ENCODE results near the gene LRMDA.

The LRMDA gene

DNA sequence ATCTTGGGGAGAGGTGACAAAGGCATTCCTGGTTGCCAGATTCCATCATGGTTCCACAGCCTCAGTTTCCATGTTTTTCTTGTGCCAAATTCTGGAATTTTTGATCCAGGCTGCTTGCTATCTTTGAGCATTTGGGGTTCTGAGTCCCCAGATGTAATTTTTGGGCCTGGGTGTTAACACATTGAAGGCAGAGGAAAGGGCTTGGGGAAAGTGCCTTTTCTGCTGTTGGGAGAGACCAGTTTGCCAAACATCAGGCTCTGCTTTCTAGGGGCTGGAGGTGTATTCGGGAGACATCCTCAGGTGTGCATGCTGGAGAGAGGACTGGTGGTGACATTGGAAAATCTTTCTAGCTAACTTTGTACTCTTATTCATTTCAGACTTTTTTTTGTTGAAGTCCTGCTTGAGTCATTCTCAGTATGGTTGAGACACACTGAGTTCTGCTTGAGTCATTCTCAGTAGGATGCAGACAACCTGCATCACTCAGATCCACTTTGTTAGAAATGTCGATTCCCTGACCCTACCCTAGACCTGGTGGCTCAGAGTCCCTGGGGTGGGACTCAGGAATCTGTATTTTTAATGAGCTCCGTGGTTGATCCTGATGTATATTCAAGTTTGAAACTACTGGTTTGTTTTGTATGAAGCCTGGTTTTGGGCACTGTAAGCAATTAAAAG, 101.0 kb downstream of the LRMDA start:
- no peaks in the 10 kb centered on the region for H3K9me3 ChIP-seq
- no peak for DNase-seq (ENCODE audit: low spot score in 2 of 2)
- H3K27me3 ChIP-seq (ENCODE audit: low read depth): 0 out of 2 replicates have a peak, but pooled peaks cover 2% of the 10 kb centered on the region
- H3K36me3 ChIP-seq (replicated peaks): no peaks in the 10 kb centered on the region
- H3K4me1 ChIP-seq: no peaks in the 10 kb centered on the region
- H3K4me3 ChIP-seq: no peak overlapping the region
- in situ Hi-C loops (cut with MboI; ENCODE audit: low sequenced_read_pairs): no loop called here

DNA sequence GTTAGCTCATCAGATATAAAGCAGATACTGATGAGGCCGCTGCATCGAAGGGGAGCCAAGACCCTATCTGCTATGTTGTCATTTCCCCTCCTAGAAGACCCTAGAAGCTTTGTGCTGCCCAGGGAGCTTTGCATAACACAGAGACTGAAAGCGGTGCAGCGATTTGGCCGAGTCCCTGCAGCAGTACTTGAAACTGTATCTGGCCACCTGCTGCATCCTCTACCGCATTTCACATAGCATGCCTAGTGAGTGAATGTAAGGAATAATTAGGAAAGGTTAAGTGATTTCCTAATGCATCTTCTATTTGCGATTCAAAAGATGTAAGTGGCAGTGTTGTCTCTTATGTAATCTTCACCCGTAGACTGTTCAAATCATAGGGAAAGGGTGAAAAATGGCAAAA, 106.7 kb downstream of the LRMDA start:
- DNase-seq (ENCODE audit: low spot score in 2 of 2): no peak
- no peaks in the 10 kb centered on the region for H3K36me3 ChIP-seq (replicated peaks)
- H3K9me3 ChIP-seq: no peaks in the 10 kb centered on the region
- H3K4me1 ChIP-seq: no peaks in the 10 kb centered on the region
- peaks cover 9% of the 10 kb centered on the region; the same call in 1 of the 2 replicates for H3K27me3 ChIP-seq (ENCODE audit: low read depth)
- no peak overlapping the region for H3K4me3 ChIP-seq
- in situ Hi-C loops (cut with MboI; ENCODE audit: low sequenced_read_pairs): no loop called here

DNA sequence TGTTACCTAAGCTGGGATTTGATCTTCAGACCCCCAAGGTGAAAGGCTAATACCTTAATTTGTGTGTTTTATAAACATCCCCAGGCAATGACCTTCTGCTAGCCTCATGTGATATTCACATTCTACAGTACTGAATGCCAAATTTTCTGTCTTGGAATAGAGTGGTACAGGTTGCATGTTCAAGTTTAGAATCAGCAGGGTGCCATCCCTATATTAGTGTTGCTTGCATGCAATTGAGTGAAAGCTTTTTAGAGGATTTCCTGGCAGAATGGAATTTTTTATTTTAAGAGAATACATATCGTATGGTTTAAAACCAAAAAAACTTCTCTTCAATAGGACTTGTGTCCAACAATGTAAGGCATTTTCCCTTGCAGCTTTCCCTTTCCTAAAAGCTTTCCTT, 107.3 kb downstream of the LRMDA start:
- in situ Hi-C loops (cut with MboI; ENCODE audit: low sequenced_read_pairs): no loop called here
- DNase-seq (ENCODE audit: low spot score in 2 of 2): no peak
- peaks cover 9% of the 10 kb centered on the region; the same call in 1 of the 2 replicates for H3K27me3 ChIP-seq (ENCODE audit: low read depth)

DNA sequence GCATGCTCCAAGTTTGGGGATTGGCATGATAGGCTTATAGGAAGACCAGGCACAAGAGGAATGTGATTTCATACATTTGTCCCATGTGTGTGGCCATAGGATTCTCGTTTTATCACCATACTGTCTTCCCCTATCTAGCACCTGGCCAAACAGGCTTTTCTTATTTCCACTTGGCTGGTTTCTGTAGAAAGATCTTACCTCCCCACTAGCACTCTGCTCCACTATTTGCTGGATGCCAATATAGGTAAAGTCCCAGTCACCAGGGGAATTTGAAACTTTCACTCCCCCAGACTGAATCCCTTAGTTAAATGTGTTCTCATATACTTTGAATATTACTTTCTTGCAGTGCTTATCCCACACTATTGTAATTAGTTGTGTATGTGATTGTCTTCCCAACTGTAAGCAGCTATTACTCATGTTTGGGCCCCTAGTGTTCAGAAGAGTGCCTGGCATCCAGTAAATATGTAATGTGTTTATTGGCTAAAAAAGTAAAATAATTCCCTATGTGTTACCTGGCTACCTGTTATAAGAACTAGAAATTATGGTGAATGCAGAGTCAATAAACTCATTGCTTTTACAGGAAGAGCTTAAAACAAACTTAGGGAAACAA, 109.0 kb downstream of the LRMDA start:
- Histone ChIP-seq H3K27me3 (ENCODE audit: low read depth) (peaks cover 7% of the 10 kb centered on the region; the same call in 1 of the 2 replicates), H3K4me1 (no peaks in the 10 kb centered on the region), H3K4me3 (no peak overlapping the region), H3K36me3 (replicated peaks) (no peaks in the 10 kb centered on the region), H3K9me3 (no peaks in the 10 kb centered on the region)
- in situ Hi-C loops (cut with MboI; ENCODE audit: low sequenced_read_pairs): no loop called here
- DNase-seq (ENCODE audit: low spot score in 2 of 2): no peak

More for the DNA sequence above, 107.3 kb downstream of the LRMDA start:
- Histone ChIP-seq H3K4me3 (no peak overlapping the region), H3K4me1 (no peaks in the 10 kb centered on the region), H3K9me3 (no peaks in the 10 kb centered on the region), H3K36me3 (replicated peaks) (no peaks in the 10 kb centered on the region)

DNA sequence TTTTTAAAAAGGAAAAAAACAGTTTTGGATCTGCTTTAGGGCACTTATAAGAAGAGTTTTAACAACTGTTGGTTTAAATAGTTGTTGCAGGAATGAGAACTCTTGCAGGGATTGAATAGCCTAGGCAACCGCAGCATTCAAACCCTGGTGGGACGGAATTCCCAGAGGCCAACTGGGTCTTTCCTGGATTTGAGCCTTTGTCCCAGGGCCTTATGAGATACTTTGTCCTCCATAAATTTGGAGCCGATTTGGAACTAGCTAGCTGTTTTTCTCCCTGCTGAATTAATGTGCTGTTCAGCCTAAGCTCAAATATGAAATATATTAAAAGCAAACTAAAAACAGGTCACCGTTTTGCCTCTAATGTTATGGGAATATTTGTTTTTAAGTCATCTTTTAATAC, 109.6 kb downstream of the LRMDA start:
- Histone ChIP-seq H3K27me3 (ENCODE audit: low read depth) (peaks cover 7% of the 10 kb centered on the region; the same call in 1 of the 2 replicates), H3K4me1 (no peaks in the 10 kb centered on the region), H3K4me3 (no peak overlapping the region), H3K9me3 (no peaks in the 10 kb centered on the region), H3K36me3 (replicated peaks) (no peaks in the 10 kb centered on the region)
- DNase-seq (ENCODE audit: low spot score in 2 of 2): no peak
- in situ Hi-C loops (cut with MboI; ENCODE audit: low sequenced_read_pairs): no loop called here

DNA sequence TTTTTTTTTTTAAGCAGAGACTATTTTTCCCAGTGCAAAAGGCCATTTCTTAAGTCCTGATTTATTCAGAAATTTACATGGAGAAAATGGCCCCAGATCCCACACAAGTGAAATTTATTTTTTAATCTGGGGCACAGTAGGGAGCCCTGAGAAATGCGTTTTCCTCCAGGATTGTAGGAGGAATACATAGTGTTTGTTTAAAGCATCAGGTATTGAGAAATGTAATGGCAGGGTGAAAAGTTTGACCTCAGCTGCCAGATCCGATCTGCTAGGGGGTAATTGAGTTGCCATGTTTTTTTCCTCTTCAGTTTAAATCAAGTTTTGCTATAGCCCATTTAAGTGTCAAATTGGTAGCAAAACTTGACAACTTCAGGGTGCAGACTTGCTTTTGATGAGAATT, 110.0 kb downstream of the LRMDA start:
- H3K27me3 ChIP-seq (ENCODE audit: low read depth): peaks cover 7% of the 10 kb centered on the region; the same call in 1 of the 2 replicates
- H3K9me3 ChIP-seq: no peaks in the 10 kb centered on the region
- no peaks in the 10 kb centered on the region for H3K36me3 ChIP-seq (replicated peaks)
- H3K4me1 ChIP-seq: no peaks in the 10 kb centered on the region
- no peak for DNase-seq (ENCODE audit: low spot score in 2 of 2)
- no peak overlapping the region for H3K4me3 ChIP-seq
- in situ Hi-C loops (cut with MboI; ENCODE audit: low sequenced_read_pairs): no loop called here

DNA sequence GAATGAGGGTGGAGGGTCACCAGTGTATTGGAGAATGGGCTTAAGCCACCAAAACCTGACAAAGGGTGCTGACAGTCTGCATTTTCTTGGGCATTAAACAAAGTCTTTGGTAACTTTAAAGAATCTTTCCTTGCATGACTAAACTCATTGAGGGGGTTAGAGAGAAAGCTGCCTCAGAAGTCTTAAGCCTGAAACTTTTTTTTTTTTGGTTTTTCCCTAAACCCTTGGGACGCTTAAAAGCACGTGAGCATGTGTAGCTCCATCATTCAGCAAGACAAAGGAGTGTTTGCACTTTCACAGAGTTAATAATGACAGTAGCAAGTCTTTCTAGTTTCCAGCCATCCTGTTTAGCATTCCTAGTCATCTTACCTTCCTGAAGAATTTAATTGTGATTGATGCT, 110.7 kb downstream of the LRMDA start:
- H3K36me3 ChIP-seq (replicated peaks): no peaks in the 10 kb centered on the region
- no peak for DNase-seq (ENCODE audit: low spot score in 2 of 2)
- H3K9me3 ChIP-seq: no peaks in the 10 kb centered on the region
- no peaks in the 10 kb centered on the region for H3K4me1 ChIP-seq
- in situ Hi-C loops (cut with MboI; ENCODE audit: low sequenced_read_pairs): no loop called here
- peaks cover 7% of the 10 kb centered on the region; the same call in 1 of the 2 replicates for H3K27me3 ChIP-seq (ENCODE audit: low read depth)
- H3K4me3 ChIP-seq: no peak overlapping the region

DNA sequence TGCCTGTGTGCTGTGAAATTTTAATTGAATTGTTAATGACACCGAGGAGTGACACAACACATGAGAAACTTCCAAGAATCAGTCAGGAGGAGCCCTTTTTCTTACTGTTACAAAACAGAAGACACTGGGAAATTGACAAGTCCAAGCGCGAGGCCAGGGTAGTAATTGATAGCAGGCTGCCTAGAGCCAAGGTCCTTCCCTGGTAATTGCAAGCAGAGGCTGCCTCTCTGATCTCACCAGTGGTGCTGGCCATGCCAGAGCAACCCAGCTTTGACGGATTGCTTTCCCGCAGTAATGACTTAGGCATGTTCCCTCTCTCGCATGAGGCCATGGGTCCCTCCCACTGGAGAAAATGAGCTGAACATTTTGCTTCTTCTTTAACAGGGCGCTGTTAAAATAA, 111.5 kb downstream of the LRMDA start:
- Histone ChIP-seq H3K36me3 (replicated peaks) (no peaks in the 10 kb centered on the region), H3K9me3 (no peaks in the 10 kb centered on the region), H3K27me3 (ENCODE audit: low read depth) (peaks cover 7% of the 10 kb centered on the region; the same call in 1 of the 2 replicates), H3K4me3 (no peak overlapping the region), H3K4me1 (no peaks in the 10 kb centered on the region)
- in situ Hi-C loops (cut with MboI; ENCODE audit: low sequenced_read_pairs): no loop called here
- DNase-seq (ENCODE audit: low spot score in 2 of 2): no peak

DNA sequence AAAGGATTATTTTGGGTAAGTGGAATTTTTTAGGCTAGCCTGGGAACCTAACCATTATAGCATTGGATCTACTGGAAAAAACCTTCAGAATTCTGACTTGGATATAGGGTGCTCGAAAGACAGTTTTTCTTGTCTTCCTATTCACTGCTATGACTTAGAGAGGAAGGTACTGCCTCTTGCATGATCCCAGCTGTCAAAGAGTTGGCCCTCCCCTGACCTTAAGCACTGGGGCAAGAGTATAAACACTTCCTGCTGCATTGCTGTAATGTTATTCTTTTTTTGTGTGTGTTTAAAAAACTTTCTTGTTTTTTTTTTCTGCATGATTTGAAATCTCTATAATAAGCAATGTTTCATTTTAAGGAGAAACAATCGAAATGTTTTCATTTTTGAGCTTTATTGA, 113.0 kb downstream of the LRMDA start:
- no peak for DNase-seq (ENCODE audit: low spot score in 2 of 2)
- in situ Hi-C loops (cut with MboI; ENCODE audit: low sequenced_read_pairs): no loop called here
- no peaks in the 10 kb centered on the region for H3K36me3 ChIP-seq (replicated peaks)
- no peaks in the 10 kb centered on the region for H3K9me3 ChIP-seq
- H3K27me3 ChIP-seq (ENCODE audit: low read depth): peaks cover 2% of the 10 kb centered on the region; the same call in 1 of the 2 replicates
- H3K4me1 ChIP-seq: no peaks in the 10 kb centered on the region
- no peak overlapping the region for H3K4me3 ChIP-seq

DNA sequence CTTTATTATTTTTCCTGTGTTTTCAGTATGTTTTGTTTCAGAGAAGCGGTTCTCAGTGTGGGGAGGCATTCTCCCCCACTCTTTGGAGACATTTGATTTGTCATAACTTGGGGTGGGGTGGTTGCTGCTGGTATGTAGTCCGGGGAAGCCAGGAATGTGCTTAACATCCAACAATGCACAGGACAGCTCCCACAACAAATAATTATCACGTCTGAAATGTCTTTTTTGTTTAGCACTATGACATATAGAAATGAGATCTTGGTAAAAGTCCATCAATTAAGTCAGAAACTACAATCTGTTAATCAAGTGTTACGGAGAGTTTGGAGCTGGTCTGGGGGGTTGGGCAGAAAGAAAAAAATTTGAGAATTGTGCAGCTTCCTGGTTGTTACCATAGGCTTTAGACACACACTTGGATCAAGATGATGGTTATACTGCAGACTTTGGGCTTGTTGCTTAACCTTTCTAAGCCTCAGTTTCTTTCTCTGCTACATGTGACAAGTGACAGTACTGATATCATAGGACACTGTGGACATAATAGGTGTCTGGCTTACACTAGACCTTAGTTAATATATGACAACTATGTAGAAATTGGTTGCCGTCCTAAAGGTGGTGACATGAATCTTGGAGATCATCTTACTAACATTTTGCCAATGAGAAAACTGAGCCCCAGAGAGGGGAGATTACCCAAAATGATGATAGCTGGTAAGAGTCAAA, 113.7 kb downstream of the LRMDA start:
- no peaks in the 10 kb centered on the region for H3K27me3 ChIP-seq (ENCODE audit: low read depth)
- H3K4me3 ChIP-seq: no peak overlapping the region
- H3K9me3 ChIP-seq: no peaks in the 10 kb centered on the region
- DNase-seq (ENCODE audit: low spot score in 2 of 2): no peak
- H3K36me3 ChIP-seq (replicated peaks): no peaks in the 10 kb centered on the region
- in situ Hi-C loops (cut with MboI; ENCODE audit: low sequenced_read_pairs): no loop called here
- no peaks in the 10 kb centered on the region for H3K4me1 ChIP-seq

DNA sequence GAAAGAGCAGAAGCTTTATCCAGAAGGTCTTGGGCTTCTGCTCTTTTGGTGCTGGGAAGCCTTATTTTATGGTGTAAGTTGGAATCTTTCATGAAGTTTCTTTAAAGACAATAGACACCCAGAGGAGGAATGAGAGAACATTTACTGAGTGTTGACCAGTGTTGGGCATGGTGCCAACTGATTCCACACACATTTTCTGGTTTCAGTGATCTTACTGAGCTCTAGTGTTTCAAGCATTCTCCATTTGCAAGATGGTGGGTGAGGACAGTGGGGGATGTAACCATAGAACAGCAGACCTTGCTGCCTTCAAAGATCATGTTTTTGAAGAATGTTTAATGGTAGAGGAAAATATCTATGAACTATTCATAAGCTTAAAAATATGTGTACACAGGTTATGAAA, 114.6 kb downstream of the LRMDA start:
- no peak overlapping the region for H3K4me3 ChIP-seq
- no peaks in the 10 kb centered on the region for H3K4me1 ChIP-seq
- H3K9me3 ChIP-seq: no peaks in the 10 kb centered on the region
- no peaks in the 10 kb centered on the region for H3K36me3 ChIP-seq (replicated peaks)
- H3K27me3 ChIP-seq (ENCODE audit: low read depth): no peaks in the 10 kb centered on the region
- DNase-seq (ENCODE audit: low spot score in 2 of 2): no peak
- in situ Hi-C loops (cut with MboI; ENCODE audit: low sequenced_read_pairs): no loop called here

DNA sequence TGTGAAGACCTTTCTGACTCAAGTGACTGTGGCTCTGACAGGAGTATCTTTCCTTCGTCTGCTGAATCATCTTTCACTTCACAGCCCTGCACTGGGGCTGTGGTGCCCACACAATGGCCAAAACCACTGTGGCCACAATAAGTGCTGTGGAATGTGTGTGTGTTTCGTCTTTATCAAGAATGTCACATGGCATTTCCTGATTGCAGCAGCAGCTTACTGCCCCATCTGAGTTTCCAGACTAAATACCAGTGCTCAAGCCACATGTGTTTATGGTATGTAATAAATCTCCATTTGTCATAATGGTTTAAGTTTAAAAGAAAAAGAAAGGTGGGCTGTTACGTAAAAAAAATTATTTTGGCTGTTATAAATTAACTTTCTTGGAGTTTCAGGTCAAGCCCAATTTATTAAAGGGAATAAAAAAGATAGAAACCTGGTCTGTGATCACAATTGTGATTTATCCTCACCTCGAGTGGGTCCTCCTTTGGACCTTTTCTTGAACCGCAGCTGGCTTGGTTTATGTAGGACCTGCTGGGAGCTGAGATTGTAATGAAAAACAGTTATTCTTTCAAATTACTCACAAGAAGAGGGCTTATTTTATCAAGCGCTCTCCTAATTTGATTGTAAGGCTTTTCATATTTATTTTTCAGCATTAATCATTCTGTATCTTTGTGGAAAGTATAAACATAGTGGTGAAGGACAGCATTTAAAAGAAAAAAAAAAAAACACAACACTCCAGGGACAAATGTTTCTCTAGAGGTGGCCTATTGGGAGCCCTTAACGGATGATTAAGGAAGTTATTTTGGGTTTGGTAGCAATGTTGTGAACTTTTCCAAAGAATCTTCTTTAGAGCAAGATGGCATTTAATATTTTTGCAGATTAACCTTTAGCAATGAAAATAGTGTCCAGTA, 116.2 kb downstream of the LRMDA start:
- Histone ChIP-seq H3K27me3 (ENCODE audit: low read depth) (no peaks in the 10 kb centered on the region), H3K36me3 (replicated peaks) (no peaks in the 10 kb centered on the region), H3K9me3 (no peaks in the 10 kb centered on the region), H3K4me1 (no peaks in the 10 kb centered on the region), H3K4me3 (no peak overlapping the region)
- DNase-seq (ENCODE audit: low spot score in 2 of 2): no peak
- in situ Hi-C loops (cut with MboI; ENCODE audit: low sequenced_read_pairs): no loop called here

DNA sequence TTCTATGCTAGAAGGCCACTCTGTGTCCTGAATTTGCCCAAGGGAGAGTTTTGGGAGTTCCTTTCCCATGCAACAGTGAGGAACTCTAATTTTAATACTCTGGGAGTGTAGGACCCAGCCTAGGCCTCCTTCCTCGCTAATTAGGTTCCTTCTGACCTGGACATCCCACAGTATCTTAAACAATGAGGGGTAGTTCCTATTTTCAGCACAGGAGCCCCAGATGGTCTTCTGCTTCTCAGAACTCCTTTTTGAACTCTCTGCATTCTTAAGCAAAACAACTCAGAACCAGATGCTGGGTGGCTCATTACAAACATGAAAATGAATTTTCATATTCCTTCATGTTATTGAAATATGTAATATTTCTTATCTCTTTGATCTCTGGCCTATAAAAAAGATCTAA, 116.9 kb downstream of the LRMDA start:
- DNase-seq (ENCODE audit: low spot score in 2 of 2): no peak
- no peaks in the 10 kb centered on the region for H3K4me1 ChIP-seq

More for the DNA sequence above, 116.9 kb downstream of the LRMDA start:
- in situ Hi-C loops (cut with MboI; ENCODE audit: low sequenced_read_pairs): no loop called here
- Histone ChIP-seq H3K4me3 (no peak overlapping the region), H3K9me3 (no peaks in the 10 kb centered on the region), H3K36me3 (replicated peaks) (no peaks in the 10 kb centered on the region), H3K27me3 (ENCODE audit: low read depth) (no peaks in the 10 kb centered on the region)

Measured in HAP-1 (cell line).